MCF 10A (cell line): ENCODE results near the gene TAF11. TPM values are rescaled to one million over a fixed set of nuclear protein-coding genes. Genes with fewer than 3 reads are reported as not detected.
"Not testable (repeated sequence)": the region's sequence is repeated elsewhere in the genome, so short reads cannot be mapped to it uniquely, and the experiment has no call there.

ENCODE experiments used
- BruUV-seq: library from RNA; stranded (reverse); fragments of 400-500 nt; replicated peaks from 2 replicates; lab custom pipeline; 2021; lab: Mats Ljungman, UMichigan
- CTCF ChIA-PET: fragments of 300-600 bp; sonication (Branson Sonifier 250); formaldehyde crosslinking; extraction: SDS; loops from one replicate; lab custom pipeline; 2021; ENCODE audit warnings: antibody characterized with exemption, inconsistent platforms; lab: Yijun Ruan, JAX
- POLR2A ChIA-PET: fragments of 300-600, 350-650 bp; sonication (Branson Sonifier 250); formaldehyde crosslinking; extraction: SDS; loops from one replicate; lab custom pipeline; 2020; ENCODE audit warnings: antibody characterized with exemption, inconsistent platforms; lab: Yijun Ruan, JAX
- DNase-seq: peaks from one replicate; pipeline ENCODE4 v3.0.0-alpha.2; 2018; ENCODE audit not compliant: unreplicated experiment
- H3K27ac Mint-ChIP-seq: one replicate; pipeline ENCODE4 v1.8.0; 2022; ENCODE audit warnings: mild to moderate bottlenecking, low read depth, mixed read lengths; ENCODE audit not compliant: unreplicated experiment
- H3K27me3 Mint-ChIP-seq: one replicate; pipeline ENCODE4 v1.8.0; 2022; ENCODE audit warnings: mixed read lengths; ENCODE audit not compliant: insufficient read depth, unreplicated experiment
- H3K36me3 Mint-ChIP-seq: one replicate; pipeline ENCODE4 v1.8.0; 2022; ENCODE audit warnings: mild to moderate bottlenecking, moderate library complexity, mixed read lengths; ENCODE audit not compliant: insufficient read depth, unreplicated experiment
- H3K4me1 Mint-ChIP-seq: one replicate; pipeline ENCODE4 v1.8.0; 2022; ENCODE audit warnings: mixed read lengths; ENCODE audit not compliant: insufficient read depth, unreplicated experiment
- H3K4me3 Mint-ChIP-seq: one replicate; pipeline ENCODE4 v1.8.0; 2022; ENCODE audit warnings: mild to moderate bottlenecking, moderate library complexity, mixed read lengths; ENCODE audit not compliant: unreplicated experiment
- H3K9me3 Mint-ChIP-seq: one replicate; pipeline ENCODE4 v1.8.0; 2022; ENCODE audit warnings: mixed read lengths; ENCODE audit not compliant: unreplicated experiment
- CTCF ChIP-seq: fragments of 200-600 bp; IDR thresholded peaks from one replicate; pipeline ENCODE4 v1.8.0; 2022; ENCODE audit warnings: antibody characterized with exemption, mild to moderate bottlenecking; ENCODE audit not compliant: unreplicated experiment
- intact Hi-C: fragments of 100-400 bp; cut with micrococcal nuclease; formaldehyde crosslinking; loops from 2 replicates; pipeline ENCODE4 v1.14.1; 2022
- total RNA-seq: library from RNA; stranded (reverse); gene quantifications from 2 replicates; pipeline ENCODE4 v1.2.3, GENCODE V29; 2022

The TAF11 gene
- total RNA-seq, 1 experiment from 2014 or later, result 16.5 TPM

GRCh38 chr6:34890533-34890925 lies 2.7 kb upstream of the TAF11 start:
- no peak for TF ChIP-seq CTCF
- ChIA-PET CTCF (interaction anchor here (0.7 to 1.5 kb wide), 3 partner anchors 85 to 368 kb away, joined by 3 read pairs; no protein-coding TSS in a partner anchor), POLR2A (interaction anchor here (0.6 to 2.1 kb wide), 6 partner anchors 11 to 500 kb away, joined by 3 to 5 read pairs (median 3); no protein-coding TSS in a partner anchor)
- H3K27ac Mint-ChIP-seq, result no peak overlapping the region
- no peak for DNase-seq
- BruUV-seq, result no TSS peak
- peaks cover 8% of the 10 kb centered on the region for H3K36me3 Mint-ChIP-seq
- no peaks in the 10 kb centered on the region for H3K9me3 Mint-ChIP-seq
- intact Hi-C loops, result no loop called here
- no peaks in the 10 kb centered on the region for H3K27me3 Mint-ChIP-seq
- peaks cover 17% of the 10 kb centered on the region for H3K4me1 Mint-ChIP-seq
- peak overlapping the region; percentile 99 for H3K4me3 Mint-ChIP-seq

GRCh38 chr6:34888874-34889555 lies 1.2 kb upstream of the TAF11 start, which contains the start of gene ANKS1A:
Gene ANKS1A, plus strand, starts transcription at chr6:34889255. Its CDS starts 148 bp downstream, at chr6:34889403.
- Mint-ChIP-seq H3K27ac (peak within 1 kb of the TSS; percentile 99), H3K4me3 (peak within 1 kb of the TSS; percentile 99), H3K4me1 (peaks cover 17% of the 10 kb centered on the region), H3K36me3 (peaks cover 8% of the 10 kb centered on the region), H3K9me3 (no peaks in the 10 kb centered on the region), H3K27me3 (no peaks in the 10 kb centered on the region)
- POLR2A ChIA-PET, result interaction anchor here (0.6 to 4.8 kb wide), 37 partner anchors 9 to 1104 kb away, joined by 3 to 87 read pairs (median 4); partner anchors contain the start of genes BLTP3A, ILRUN, RPS10 and SNRPC
- CTCF ChIA-PET, result interaction anchor here (1.5 to 2.3 kb wide), 2 partner anchors 251 to 370 kb away, joined by 3 to 7 read pairs; no protein-coding TSS in a partner anchor
- BruUV-seq, result no TSS peak
- intact Hi-C loops, result loop anchor here (1.0 to 5.0 kb wide), 4 partner anchors 64 to 251 kb away; partner anchors contain the start of genes BLTP3A and SNRPC
- TF ChIP-seq CTCF, result no peak
- peak; percentile 80 for DNase-seq

GRCh38 chr6:34888514-34888856 lies 643 bp upstream of the TAF11 start:
- Mint-ChIP-seq H3K4me3 (peak overlapping the region; percentile 99), H3K27ac (peak overlapping the region; percentile 99), H3K27me3 (no peaks in the 10 kb centered on the region), H3K9me3 (no peaks in the 10 kb centered on the region), H3K36me3 (peaks cover 12% of the 10 kb centered on the region), H3K4me1 (peaks cover 17% of the 10 kb centered on the region)
- no peak for TF ChIP-seq CTCF
- intact Hi-C loops, result loop anchor here (2.0 to 5.0 kb wide), 3 partner anchors 64 to 131 kb away; partner anchors contain the start of genes BLTP3A and SNRPC
- no TSS peak for BruUV-seq
- POLR2A ChIA-PET, result interaction anchor here (0.6 to 4.8 kb wide), 44 partner anchors 10 to 639 kb away, joined by 3 to 87 read pairs (median 5); partner anchors contain the start of genes BLTP3A, ILRUN, RPS10 and SNRPC
- CTCF ChIA-PET, result interaction anchor here (0.6 to 2.3 kb wide), 3 partner anchors 12 to 716 kb away, joined by 3 to 7 read pairs (median 4); no protein-coding TSS in a partner anchor
- no peak for DNase-seq

- Mint-ChIP-seq H3K36me3 (peaks cover 22% of the 10 kb centered on the region), H3K4me3 (peak overlapping the region; percentile 16)
- intact Hi-C loops, result loop anchor here (5.0 kb wide), 2 partner anchors 94 to 129 kb away; partner anchors contain the start of genes BLTP3A and SNRPC
- not testable (repeated sequence) for DNase-seq, BruUV-seq, H3K27ac Mint-ChIP-seq, H3K4me1 Mint-ChIP-seq, H3K27me3 Mint-ChIP-seq, H3K9me3 Mint-ChIP-seq
- CTCF ChIA-PET, result interaction anchor here (1.3 kb wide), 1 partner anchor 254 kb away, joined by 6 read pairs; no protein-coding TSS in a partner anchor
- POLR2A ChIA-PET, result interaction anchor here (0.7 to 4.8 kb wide), 4 partner anchors 75 to 1928 kb away, joined by 3 to 87 read pairs (median 4); partner anchors contain the start of gene BLTP3A
Measured at GRCh38 chr6:34885837-34886236, 2.0 kb downstream of the TAF11 start.
